Mesothelial cell of epicardium (in vitro differentiated cells): ENCODE measurements around the gene CMPK2. TPM values are rescaled to one million over a fixed set of nuclear protein-coding genes. Genes with fewer than 3 reads are reported as not detected.

ENCODE experiments used
- DNase-seq, 2 experiments: peaks; one replicate each; pipeline ENCODE4 v3.0.0; 2021; ENCODE audit warnings: low spot score in 2 of 2; ENCODE audit not compliant: unreplicated experiment in 2 of 2
- H3K27ac Mint-ChIP-seq: 2 replicates; pipeline ENCODE4 v1.8.0; 2021; ENCODE audit warnings: mixed read lengths
- H3K27me3 Mint-ChIP-seq: 2 replicates; pipeline ENCODE4 v1.8.0; 2021; ENCODE audit warnings: low read depth, mixed read lengths
- H3K36me3 Mint-ChIP-seq: 2 replicates; pipeline ENCODE4 v1.8.0; 2021; ENCODE audit warnings: mixed read lengths
- H3K4me1 Mint-ChIP-seq: 2 replicates; pipeline ENCODE4 v1.8.0; 2021; ENCODE audit warnings: mixed read lengths
- H3K4me3 Mint-ChIP-seq: 2 replicates; pipeline ENCODE4 v1.8.0; 2021; ENCODE audit warnings: mild to moderate bottlenecking, moderate library complexity, mixed read lengths
- H3K9me3 Mint-ChIP-seq: 2 replicates; pipeline ENCODE4 v1.8.0; 2021; ENCODE audit warnings: mixed read lengths
- CTCF ChIP-seq: fragments of 200-600 bp; sonication (generic); IDR thresholded peaks from one replicate; pipeline ENCODE4 v1.5.0; 2021; ENCODE audit warnings: antibody characterized with exemption; ENCODE audit not compliant: unreplicated experiment
- total RNA-seq: library from RNA; stranded (reverse); gene quantifications from 3 replicates; pipeline ENCODE4 v1.2.1, GENCODE V29; 2021

CMPK2 gene
- total RNA-seq, 1 donor from 2014 or later: 4.5 TPM

GRCh38 chr2:6846967-6847681 lies 18.6 kb downstream of the CMPK2 start:
- no peak for TF ChIP-seq CTCF

GRCh38 chr2:6846540-6846939 lies 19.2 kb downstream of the CMPK2 start:
- no peak for TF ChIP-seq CTCF
- Mint-ChIP-seq H3K4me3 (no peak overlapping the region), H3K27ac (no peak overlapping the region), H3K27me3 (no peaks in the 10 kb centered on the region), H3K36me3 (peaks cover 49% of the 10 kb centered on the region), H3K9me3 (peaks cover 67% of the 10 kb centered on the region), H3K4me1 (no peaks in the 10 kb centered on the region)
- DNase-seq: no peak

More at GRCh38 chr2:6846967-6847681, 18.6 kb downstream of the CMPK2 start:
- peaks cover 51% of the 10 kb centered on the region for H3K36me3 Mint-ChIP-seq
- no peak for DNase-seq
- H3K4me1 Mint-ChIP-seq: no peaks in the 10 kb centered on the region
- H3K27ac Mint-ChIP-seq: no peak overlapping the region
- peaks cover 61% of the 10 kb centered on the region for H3K9me3 Mint-ChIP-seq
- no peaks in the 10 kb centered on the region for H3K27me3 Mint-ChIP-seq
- no peak overlapping the region for H3K4me3 Mint-ChIP-seq

- H3K4me1 Mint-ChIP-seq: no peaks in the 10 kb centered on the region
- no peak for DNase-seq
- H3K4me3 Mint-ChIP-seq: no peak overlapping the region
- H3K27me3 Mint-ChIP-seq: no peaks in the 10 kb centered on the region
- H3K36me3 Mint-ChIP-seq: peaks cover 49% of the 10 kb centered on the region
- peaks cover 73% of the 10 kb centered on the region for H3K9me3 Mint-ChIP-seq
- H3K27ac Mint-ChIP-seq: no peak overlapping the region
- TF ChIP-seq CTCF: no peak
These were observed 19.8 kb downstream of the CMPK2 start for GRCh38 chr2:6845903-6846302.

GRCh38 chr2:6845312-6845711 lies 20.4 kb downstream of the CMPK2 start:
- Mint-ChIP-seq H3K36me3 (peaks cover 43% of the 10 kb centered on the region), H3K9me3 (peaks cover 78% of the 10 kb centered on the region), H3K4me3 (no peak overlapping the region), H3K4me1 (no peaks in the 10 kb centered on the region), H3K27me3 (no peaks in the 10 kb centered on the region), H3K27ac (no peak overlapping the region)
- DNase-seq: no peak
- no peak for TF ChIP-seq CTCF

GRCh38 chr2:6841537-6842287 lies 24.0 kb downstream of the CMPK2 start:
- no peak overlapping the region for H3K27ac Mint-ChIP-seq
- H3K27me3 Mint-ChIP-seq: no peaks in the 10 kb centered on the region
- DNase-seq: no peak
- H3K9me3 Mint-ChIP-seq: peaks cover 76% of the 10 kb centered on the region
- no peak overlapping the region for H3K4me3 Mint-ChIP-seq
- H3K4me1 Mint-ChIP-seq: no peaks in the 10 kb centered on the region
- peaks cover 17% of the 10 kb centered on the region for H3K36me3 Mint-ChIP-seq
- TF ChIP-seq CTCF: no peak
